Testis (tissue), 2 donors: ENCODE measurements around the gene TRIM15.

ENCODE experiments used
- POLR2A ChIP-seq: fragments of 450-650 bp; IDR thresholded peaks from one replicate; pipeline ENCODE4 v1.6.1; 2017; ENCODE audit warnings: antibody characterized with exemption, mild to moderate bottlenecking, moderate library complexity
- TF ChIP-seq, protein P1 (sequence below), 3 experiments: fragments of 450-650 bp in 2 of 3; fragments of 200-600 bp in 1 of 3; sonication (generic) in 1 of 3; IDR thresholded peaks; one replicate each; pipeline ENCODE4 v1.5.1; 2016 to 2019; ENCODE audit warnings: antibody characterized with exemption in 3 of 3, mild to moderate bottlenecking in 2 of 3, moderate library complexity in 1 of 3

DNA sequence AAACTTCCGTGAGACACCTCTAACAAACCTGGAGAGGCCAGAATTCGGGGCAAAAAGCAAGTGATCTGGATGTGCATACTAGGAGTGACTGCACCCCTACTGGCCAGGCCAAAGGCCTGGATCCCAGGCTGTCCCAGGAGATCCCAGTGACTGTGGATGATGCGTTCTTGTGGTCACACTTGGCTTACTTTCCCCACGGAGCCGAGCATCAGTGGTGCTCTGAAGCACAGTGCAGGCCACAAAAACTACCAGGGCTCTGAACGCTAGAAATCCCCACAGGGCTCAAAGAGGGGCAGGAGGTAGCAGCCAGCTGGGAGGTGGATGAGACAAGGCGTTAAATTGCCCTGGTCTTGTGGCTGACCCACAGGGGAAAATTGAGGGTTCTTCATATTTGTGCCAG lies 42.8 kb downstream of the TRIM15 start:
- TF ChIP-seq, protein P1, sequence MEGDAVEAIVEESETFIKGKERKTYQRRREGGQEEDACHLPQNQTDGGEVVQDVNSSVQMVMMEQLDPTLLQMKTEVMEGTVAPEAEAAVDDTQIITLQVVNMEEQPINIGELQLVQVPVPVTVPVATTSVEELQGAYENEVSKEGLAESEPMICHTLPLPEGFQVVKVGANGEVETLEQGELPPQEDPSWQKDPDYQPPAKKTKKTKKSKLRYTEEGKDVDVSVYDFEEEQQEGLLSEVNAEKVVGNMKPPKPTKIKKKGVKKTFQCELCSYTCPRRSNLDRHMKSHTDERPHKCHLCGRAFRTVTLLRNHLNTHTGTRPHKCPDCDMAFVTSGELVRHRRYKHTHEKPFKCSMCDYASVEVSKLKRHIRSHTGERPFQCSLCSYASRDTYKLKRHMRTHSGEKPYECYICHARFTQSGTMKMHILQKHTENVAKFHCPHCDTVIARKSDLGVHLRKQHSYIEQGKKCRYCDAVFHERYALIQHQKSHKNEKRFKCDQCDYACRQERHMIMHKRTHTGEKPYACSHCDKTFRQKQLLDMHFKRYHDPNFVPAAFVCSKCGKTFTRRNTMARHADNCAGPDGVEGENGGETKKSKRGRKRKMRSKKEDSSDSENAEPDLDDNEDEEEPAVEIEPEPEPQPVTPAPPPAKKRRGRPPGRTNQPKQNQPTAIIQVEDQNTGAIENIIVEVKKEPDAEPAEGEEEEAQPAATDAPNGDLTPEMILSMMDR (IDR thresholded peaks at IDR 0.05): no peak
- no peak for TF ChIP-seq POLR2A
